ENCODE measurements around the gene PFKFB1. TPM values are rescaled to one million over a fixed set of nuclear protein-coding genes. Genes with fewer than 3 reads are reported as not detected.

Gene PFKFB1
- total RNA-seq, 4 donors from 2014 or later, result not detected

GRCh38 chrX:54931107-54931506, 62.9 kb downstream of the PFKFB1 start:
- Histone ChIP-seq H3K4me1 (no peaks in the 10 kb centered on the region), H3K36me3 (peaks cover 0 to 8% (median 0%) of the 10 kb centered on the region in 3 donors), H3K4me3 (no peak overlapping the region), H3K27ac (no peak overlapping the region), H3K9me3 (no peaks in the 10 kb centered on the region), H3K27me3 (no peaks in the 10 kb centered on the region)
- intact Hi-C loops (cut with DNase I), result no loop called here
- 48 to 100% methylated on average over 1 to 2 of the region's 2 CpGs for WGBS, 2 donors
- no peak for DNase-seq
- TF ChIP-seq POLR2A (IDR thresholded peaks at IDR 0.05), result no peak
- TF ChIP-seq CTCF (IDR thresholded peaks at IDR 0.05), result no peak

- TF ChIP-seq CTCF (IDR thresholded peaks at IDR 0.05) (no peak), POLR2A (IDR thresholded peaks at IDR 0.05) (no peak)
- no peaks in the 10 kb centered on the region for H3K27me3 ChIP-seq
- intact Hi-C loops (cut with DNase I), result no loop called here
- peaks cover 0 to 8% (median 0%) of the 10 kb centered on the region in 3 donors for H3K36me3 ChIP-seq
- H3K4me1 ChIP-seq, result no peaks in the 10 kb centered on the region
- WGBS, 2 donors, result 83% methylated on average over 1 of the region's 17 CpGs; no CpG with 5 or more reads in 1 of the 2 donors
- no peak overlapping the region for H3K27ac ChIP-seq
- no peak overlapping the region for H3K4me3 ChIP-seq
- no peaks in the 10 kb centered on the region for H3K9me3 ChIP-seq
- no peak for DNase-seq
Observed at GRCh38 chrX:54930291-54931049, 63.5 kb downstream of the PFKFB1 start.

- H3K27me3 ChIP-seq, result no peaks in the 10 kb centered on the region
- no peaks in the 10 kb centered on the region for H3K9me3 ChIP-seq
- no peaks in the 10 kb centered on the region for H3K4me1 ChIP-seq
- H3K36me3 ChIP-seq, result peaks cover 0 to 8% (median 0%) of the 10 kb centered on the region in 3 donors
- no peak overlapping the region for H3K4me3 ChIP-seq
- WGBS, 2 donors, result 93% methylated on average over 2 of the region's 3 CpGs; no CpG with 5 or more reads in 1 of the 2 donors
- intact Hi-C loops (cut with DNase I), result no loop called here
- TF ChIP-seq CTCF (IDR thresholded peaks at IDR 0.05) (no peak), POLR2A (IDR thresholded peaks at IDR 0.05) (no peak)
- no peak overlapping the region for H3K27ac ChIP-seq
- no peak for DNase-seq
Observed at GRCh38 chrX:54928876-54929275, 65.1 kb downstream of the PFKFB1 start.

- TF ChIP-seq CTCF (IDR thresholded peaks at IDR 0.05), result no peak
- no peak for TF ChIP-seq POLR2A (IDR thresholded peaks at IDR 0.05)
- Histone ChIP-seq H3K27ac (no peak overlapping the region), H3K27me3 (no peaks in the 10 kb centered on the region), H3K36me3 (peaks cover 0 to 8% (median 0%) of the 10 kb centered on the region in 3 donors), H3K4me1 (peaks cover 0 to 4% (median 0%) of the 10 kb centered on the region in 3 donors), H3K9me3 (no peaks in the 10 kb centered on the region), H3K4me3 (no peak overlapping the region)
- no peak for DNase-seq
- 37% methylated on average over 2 of the region's 2 CpGs; no CpG with 5 or more reads in 1 of the 2 donors for WGBS, 2 donors
- intact Hi-C loops (cut with DNase I), result no loop called here
Observed at GRCh38 chrX:54926978-54927377, 67.0 kb downstream of the PFKFB1 start.

GRCh38 chrX:54923376-54923775, 70.6 kb downstream of the PFKFB1 start:
- no peak for DNase-seq
- intact Hi-C loops (cut with DNase I), result no loop called here
- TF ChIP-seq CTCF (IDR thresholded peaks at IDR 0.05), result no peak
- TF ChIP-seq POLR2A (IDR thresholded peaks at IDR 0.05), result no peak
- Histone ChIP-seq H3K27me3 (no peaks in the 10 kb centered on the region), H3K9me3 (no peaks in the 10 kb centered on the region), H3K4me3 (no peak overlapping the region), H3K4me1 (peaks cover 0 to 7% (median 0%) of the 10 kb centered on the region in 3 donors), H3K36me3 (no peaks in the 10 kb centered on the region), H3K27ac (no peak overlapping the region)
- WGBS, 2 donors, result 85 to 88% methylated on average over 2 to 5 of the region's 7 CpGs

Data from esophagus squamous epithelium (tissue), 5 donors.